Putamen (tissue), 1 donor: ENCODE measurements around the gene FERMT3.

ENCODE experiments used
- DNase-seq: peaks from one replicate; pipeline ENCODE4 v3.0.0-alpha.2; 2016; ENCODE audit warnings: low spot score

Gene FERMT3

GRCh38 chr11:64249563-64250414 is 43.3 kb downstream of the FERMT3 start:
- DNase-seq, result no peak

- no peak for DNase-seq
These were observed 44.0 kb downstream of the FERMT3 start for GRCh38 chr11:64250415-64251015.

- DNase-seq, result no peak
These were observed 44.7 kb downstream of the FERMT3 start, which contains the start of gene PLCB3 for GRCh38 chr11:64251016-64251752. PLCB3 (plus strand) TSS chr11:64251530; CDS start chr11:64251650, 120 bp downstream.

- DNase-seq, result no peak
These were observed 45.2 kb downstream of the FERMT3 start for GRCh38 chr11:64251753-64252002.

- DNase-seq, result no peak
These were observed 45.7 kb downstream of the FERMT3 start for GRCh38 chr11:64252003-64252872.

- no peak for DNase-seq
These were observed 46.5 kb downstream of the FERMT3 start for GRCh38 chr11:64253043-64253442.

- no peak for DNase-seq
These were observed 47.0 kb downstream of the FERMT3 start for GRCh38 chr11:64253481-64253880.

GRCh38 chr11:64254326-64254725 is 47.8 kb downstream of the FERMT3 start:
- DNase-seq, result no peak

GRCh38 chr11:64255135-64256128 is 48.9 kb downstream of the FERMT3 start:
- no peak for DNase-seq

- DNase-seq, result no peak
These were observed 49.8 kb downstream of the FERMT3 start for GRCh38 chr11:64256300-64256699.

- DNase-seq, result no peak
These were observed 51.8 kb downstream of the FERMT3 start for GRCh38 chr11:64258356-64258755.

GRCh38 chr11:64258946-64259532 is 52.5 kb downstream of the FERMT3 start:
- DNase-seq, result no peak

- no peak for DNase-seq
These were observed 53.1 kb downstream of the FERMT3 start for GRCh38 chr11:64259533-64260067.

GRCh38 chr11:64260147-64260708 is 53.7 kb downstream of the FERMT3 start:
- DNase-seq, result no peak

GRCh38 chr11:64261556-64262080 is 55.1 kb downstream of the FERMT3 start:
- no peak for DNase-seq

GRCh38 chr11:64262271-64263002 is 55.9 kb downstream of the FERMT3 start:
- no peak for DNase-seq

GRCh38 chr11:64263021-64263946 is 56.8 kb downstream of the FERMT3 start:
- DNase-seq, result no peak

- no peak for DNase-seq
These were observed 57.4 kb downstream of the FERMT3 start for GRCh38 chr11:64263947-64264317.
